ENCODE measurements around the gene TRDN. TPM values are rescaled to one million over a fixed set of nuclear protein-coding genes. Genes with fewer than 3 reads are reported as not detected.

The TRDN gene
- total and polyA plus RNA-seq, 9 donors = under 0.01 to 7.8 (median 1.3) TPM; not detected in 1

DNA sequence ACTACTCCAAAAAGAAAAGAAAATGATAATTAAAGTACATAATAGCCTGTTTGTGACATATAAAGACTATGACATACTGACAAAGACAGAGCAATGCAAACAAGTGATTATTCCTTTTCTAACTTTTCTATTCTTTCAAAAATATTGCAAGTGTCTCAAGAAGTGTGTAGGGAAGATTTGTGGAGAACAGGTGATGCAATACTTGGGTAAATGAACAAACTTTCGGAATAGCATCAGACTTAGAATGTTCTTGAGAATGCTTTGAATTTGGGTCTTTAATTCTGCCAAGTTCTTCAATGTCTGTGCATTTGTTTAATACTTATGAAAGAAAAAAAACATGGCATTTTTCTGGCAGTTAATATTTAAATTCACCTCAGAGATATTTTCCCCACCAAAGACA, 40.0 kb upstream of the TRDN start:
- 96 to 98% (median 97%) methylated on average over 1 of the region's 1 CpG for WGBS, 3 donors
- DNase-seq = no peak
- H3K4me1 ChIP-seq (ENCODE audit: insufficient read depth) = no peaks in the 10 kb centered on the region
- H3K9me3 ChIP-seq = no peaks in the 10 kb centered on the region
- intact Hi-C loops (cut with DNase I) = no loop called here
- TF ChIP-seq, protein P1, sequence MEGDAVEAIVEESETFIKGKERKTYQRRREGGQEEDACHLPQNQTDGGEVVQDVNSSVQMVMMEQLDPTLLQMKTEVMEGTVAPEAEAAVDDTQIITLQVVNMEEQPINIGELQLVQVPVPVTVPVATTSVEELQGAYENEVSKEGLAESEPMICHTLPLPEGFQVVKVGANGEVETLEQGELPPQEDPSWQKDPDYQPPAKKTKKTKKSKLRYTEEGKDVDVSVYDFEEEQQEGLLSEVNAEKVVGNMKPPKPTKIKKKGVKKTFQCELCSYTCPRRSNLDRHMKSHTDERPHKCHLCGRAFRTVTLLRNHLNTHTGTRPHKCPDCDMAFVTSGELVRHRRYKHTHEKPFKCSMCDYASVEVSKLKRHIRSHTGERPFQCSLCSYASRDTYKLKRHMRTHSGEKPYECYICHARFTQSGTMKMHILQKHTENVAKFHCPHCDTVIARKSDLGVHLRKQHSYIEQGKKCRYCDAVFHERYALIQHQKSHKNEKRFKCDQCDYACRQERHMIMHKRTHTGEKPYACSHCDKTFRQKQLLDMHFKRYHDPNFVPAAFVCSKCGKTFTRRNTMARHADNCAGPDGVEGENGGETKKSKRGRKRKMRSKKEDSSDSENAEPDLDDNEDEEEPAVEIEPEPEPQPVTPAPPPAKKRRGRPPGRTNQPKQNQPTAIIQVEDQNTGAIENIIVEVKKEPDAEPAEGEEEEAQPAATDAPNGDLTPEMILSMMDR (IDR thresholded peaks at IDR 0.05) = no peak
- TF ChIP-seq EP300 (IDR thresholded peaks at IDR 0.05) (no peak), POLR2A (IDR thresholded peaks at IDR 0.05) (no peak)
- no peaks in the 10 kb centered on the region for H3K36me3 ChIP-seq
- no peak overlapping the region for H3K4me3 ChIP-seq
- H3K27ac ChIP-seq = no peak overlapping the region
- no peaks in the 10 kb centered on the region for H3K27me3 ChIP-seq

DNA sequence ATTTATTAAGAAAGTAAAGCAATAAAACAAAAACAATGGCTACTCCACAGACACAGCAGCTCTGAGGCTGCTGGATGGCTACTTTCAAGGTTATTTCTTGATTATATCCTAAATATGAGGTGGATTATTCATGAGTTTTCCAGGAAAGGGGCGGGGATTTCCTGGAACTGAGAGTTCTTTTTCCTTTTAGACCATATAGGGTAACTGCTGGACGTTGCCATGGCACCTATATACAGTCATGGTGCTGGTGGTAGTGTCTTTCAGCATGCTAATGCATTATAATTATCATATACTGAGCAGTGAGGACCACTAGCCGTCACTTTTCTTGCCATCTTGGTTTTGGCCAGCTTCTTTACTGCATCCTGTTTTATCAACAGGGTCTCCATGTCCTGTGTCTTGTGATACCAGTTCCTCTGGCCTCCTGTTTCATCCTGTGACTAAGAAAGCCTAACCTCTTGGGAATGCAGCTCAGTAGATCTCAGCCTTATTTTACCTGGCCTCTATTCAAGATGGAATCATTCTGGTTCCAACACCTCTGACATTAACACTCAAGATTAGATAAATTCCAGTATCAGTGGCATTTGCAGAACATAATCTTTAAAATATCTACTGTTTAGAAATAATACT, 32.3 kb upstream of the TRDN start:
- Histone ChIP-seq H3K36me3 (no peaks in the 10 kb centered on the region), H3K4me3 (no peak overlapping the region), H3K4me1 (ENCODE audit: insufficient read depth) (peaks cover 1% of the 10 kb centered on the region), H3K9me3 (no peaks in the 10 kb centered on the region), H3K27me3 (no peaks in the 10 kb centered on the region), H3K27ac (no peak overlapping the region)
- intact Hi-C loops (cut with DNase I) = no loop called here
- DNase-seq = no peak
- WGBS, 3 donors = 68 to 77% (median 72%) methylated on average over 3 of the region's 3 CpGs
- TF ChIP-seq EP300 (IDR thresholded peaks at IDR 0.05) (no peak), POLR2A (IDR thresholded peaks at IDR 0.05) (no peak)
- TF ChIP-seq, protein P1 (IDR thresholded peaks at IDR 0.05) = no peak

DNA sequence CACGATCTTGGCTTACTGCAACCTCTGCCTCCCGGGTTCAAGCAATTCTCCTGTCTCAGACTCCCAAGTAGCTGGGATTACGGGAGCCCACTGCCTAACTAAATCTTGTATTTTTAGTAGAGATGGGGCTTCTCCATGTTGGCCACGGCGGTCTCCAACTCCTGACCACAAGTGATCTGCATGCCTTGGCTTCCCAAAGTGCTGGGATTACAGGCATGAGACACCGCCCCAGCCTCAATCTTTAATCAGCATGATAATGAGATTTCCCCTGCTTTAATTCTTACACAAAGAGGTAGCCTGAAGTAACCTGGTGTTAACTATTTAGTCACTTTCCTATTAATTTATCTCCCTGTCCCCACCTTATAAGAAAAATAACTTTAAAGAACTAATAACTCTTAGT, 31.3 kb upstream of the TRDN start:
- Histone ChIP-seq H3K9me3 (no peaks in the 10 kb centered on the region), H3K27ac (no peak overlapping the region), H3K36me3 (no peaks in the 10 kb centered on the region), H3K4me1 (ENCODE audit: insufficient read depth) (peaks cover 1% of the 10 kb centered on the region), H3K27me3 (no peaks in the 10 kb centered on the region), H3K4me3 (no peak overlapping the region)
- no peak for TF ChIP-seq EP300 (IDR thresholded peaks at IDR 0.05)
- no peak for TF ChIP-seq POLR2A (IDR thresholded peaks at IDR 0.05)
- TF ChIP-seq, protein P1 (IDR thresholded peaks at IDR 0.05) = no peak
- DNase-seq = no peak
- intact Hi-C loops (cut with DNase I) = no loop called here
- WGBS, 3 donors = 92 to 95% (median 95%) methylated on average over 6 of the region's 6 CpGs

DNA sequence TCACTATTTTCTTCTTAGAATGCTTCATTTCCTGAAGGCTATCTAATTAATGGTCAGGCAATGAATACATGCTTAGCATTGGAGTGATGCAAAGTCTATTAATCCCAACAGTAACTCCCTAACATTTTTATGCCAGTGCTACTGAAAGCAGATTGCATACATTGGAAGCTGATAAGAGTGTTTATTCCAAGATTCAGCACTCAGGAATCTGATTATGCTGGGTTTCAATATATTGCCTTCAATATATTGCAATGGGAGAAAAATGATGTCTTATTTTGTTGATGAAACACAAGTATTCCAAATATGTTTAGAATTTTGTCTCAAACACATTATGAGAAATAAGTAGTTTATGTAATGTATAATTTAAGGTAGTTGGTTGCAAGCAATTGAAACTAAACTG, 26.7 kb upstream of the TRDN start:
- Histone ChIP-seq H3K4me3 (no peak overlapping the region), H3K9me3 (no peaks in the 10 kb centered on the region), H3K36me3 (no peaks in the 10 kb centered on the region), H3K4me1 (ENCODE audit: insufficient read depth) (no peaks in the 10 kb centered on the region), H3K27me3 (no peaks in the 10 kb centered on the region), H3K27ac (no peak overlapping the region)
- TF ChIP-seq, protein P1 (IDR thresholded peaks at IDR 0.05) = no peak
- TF ChIP-seq EP300 (IDR thresholded peaks at IDR 0.05) = no peak
- DNase-seq = no peak
- intact Hi-C loops (cut with DNase I) = no loop called here

Data from ovary (tissue), 9 donors.